Activated naive CD4-positive, alpha-beta T cell (primary cell): Measurements from ENCODE around the gene PRUNE2.
"Not testable (repeated sequence)": the region's sequence is repeated elsewhere in the genome, so short reads cannot be mapped to it uniquely, and the experiment has no call there.

ENCODE experiments used
- DNase-seq, 4 experiments: peaks; one replicate each; lab custom pipeline; 2025; lab: John Stamatoyannopoulos, UW

The PRUNE2 gene

GRCh38 chr9:76594764-76595424 lies 311.0 kb downstream of the PRUNE2 start:
- no peak for DNase-seq

DNA sequence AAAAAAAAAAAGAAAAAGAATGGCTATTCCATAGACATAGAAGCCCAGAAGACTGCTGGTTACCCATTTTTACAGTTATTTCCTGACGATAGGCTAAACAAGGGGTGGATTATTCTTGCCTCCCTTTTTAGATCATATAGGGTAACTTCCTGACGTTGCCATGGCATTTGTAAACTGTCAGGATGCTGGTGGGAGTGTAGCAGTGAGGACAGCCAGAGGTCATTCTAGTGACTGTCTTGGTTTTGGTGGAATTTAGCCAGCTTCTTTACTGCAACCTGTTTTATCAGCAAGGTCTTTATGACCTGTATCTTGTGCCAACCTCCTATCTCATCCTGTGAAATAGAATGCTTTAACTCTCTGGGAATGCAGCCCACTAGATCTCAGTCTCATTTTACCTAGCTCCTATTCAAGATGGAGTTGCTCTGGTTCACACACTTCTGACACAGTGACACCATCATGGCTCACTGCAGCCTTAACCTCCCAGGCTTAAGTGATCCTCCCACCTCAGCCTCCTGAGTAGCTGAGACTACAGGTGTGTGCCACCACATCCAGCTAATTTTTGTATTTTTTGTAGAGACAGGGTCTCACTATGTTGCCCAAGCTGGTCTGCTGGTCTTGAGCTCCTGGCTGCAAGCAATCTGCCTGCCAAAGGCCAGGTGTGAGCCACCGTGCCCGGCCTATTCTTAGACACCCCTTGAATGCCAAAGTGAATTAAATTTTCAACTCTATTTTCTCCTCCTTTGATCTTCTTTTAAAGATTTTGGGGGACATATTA lies 311.8 kb downstream of the PRUNE2 start:
- not testable (repeated sequence) for DNase-seq

DNA sequence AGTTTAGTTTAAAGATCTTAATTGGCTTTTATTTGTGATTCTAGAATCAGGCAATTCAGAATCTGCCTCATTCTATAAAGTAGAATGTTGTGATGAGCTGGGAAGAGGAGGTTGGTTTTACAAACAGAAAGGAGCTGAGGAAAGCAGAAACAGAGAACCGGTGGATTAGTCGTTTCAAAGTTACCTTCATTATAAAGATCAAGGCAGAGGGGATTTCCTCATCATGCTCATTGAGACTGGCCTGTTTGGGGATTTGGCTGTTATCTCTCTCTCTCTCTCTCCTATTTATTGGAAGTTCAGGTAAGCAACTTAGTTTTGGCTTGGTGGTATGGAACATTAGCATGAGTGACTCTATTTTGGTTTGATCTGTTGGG lies 313.0 kb downstream of the PRUNE2 start:
- DNase-seq = no peak

GRCh38 chr9:76592091-76592973 lies 313.6 kb downstream of the PRUNE2 start:
- DNase-seq = no peak

DNA sequence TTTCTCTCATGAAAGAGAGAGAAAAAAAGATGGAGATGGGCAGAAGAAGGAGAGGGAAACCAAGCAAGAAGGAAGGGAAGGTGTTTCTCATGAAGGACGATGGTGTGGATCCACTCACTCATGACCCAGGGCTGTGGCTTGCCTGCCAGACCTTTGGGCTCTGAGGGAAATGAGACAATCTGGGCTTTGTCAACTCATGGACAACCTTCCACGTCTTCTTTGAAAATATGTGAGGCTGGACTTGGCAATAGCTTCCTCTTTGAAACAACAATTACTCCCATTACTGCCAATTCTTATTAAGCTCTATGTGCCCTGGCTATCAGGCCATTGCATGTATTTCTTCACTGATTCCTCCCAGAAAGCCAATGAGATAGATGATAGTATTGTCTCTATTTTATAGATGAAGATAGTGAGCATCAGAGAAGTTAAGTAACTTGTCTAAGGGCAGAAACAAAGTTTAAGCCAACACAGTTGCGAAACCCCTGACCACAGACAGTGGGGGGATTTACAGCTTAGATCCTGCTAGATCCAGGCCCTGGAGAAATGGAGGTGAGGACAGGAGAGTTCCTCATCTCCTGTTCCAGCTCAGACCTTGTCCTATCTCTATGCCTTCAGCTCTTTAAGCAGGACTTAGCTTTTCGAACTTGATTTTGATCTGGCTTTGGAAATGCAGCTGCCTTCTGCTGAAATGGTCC lies 314.5 kb downstream of the PRUNE2 start:
- DNase-seq = no peak

- no peak for DNase-seq
Observed at GRCh38 chr9:76588316-76588715, 317.6 kb downstream of the PRUNE2 start.

DNA sequence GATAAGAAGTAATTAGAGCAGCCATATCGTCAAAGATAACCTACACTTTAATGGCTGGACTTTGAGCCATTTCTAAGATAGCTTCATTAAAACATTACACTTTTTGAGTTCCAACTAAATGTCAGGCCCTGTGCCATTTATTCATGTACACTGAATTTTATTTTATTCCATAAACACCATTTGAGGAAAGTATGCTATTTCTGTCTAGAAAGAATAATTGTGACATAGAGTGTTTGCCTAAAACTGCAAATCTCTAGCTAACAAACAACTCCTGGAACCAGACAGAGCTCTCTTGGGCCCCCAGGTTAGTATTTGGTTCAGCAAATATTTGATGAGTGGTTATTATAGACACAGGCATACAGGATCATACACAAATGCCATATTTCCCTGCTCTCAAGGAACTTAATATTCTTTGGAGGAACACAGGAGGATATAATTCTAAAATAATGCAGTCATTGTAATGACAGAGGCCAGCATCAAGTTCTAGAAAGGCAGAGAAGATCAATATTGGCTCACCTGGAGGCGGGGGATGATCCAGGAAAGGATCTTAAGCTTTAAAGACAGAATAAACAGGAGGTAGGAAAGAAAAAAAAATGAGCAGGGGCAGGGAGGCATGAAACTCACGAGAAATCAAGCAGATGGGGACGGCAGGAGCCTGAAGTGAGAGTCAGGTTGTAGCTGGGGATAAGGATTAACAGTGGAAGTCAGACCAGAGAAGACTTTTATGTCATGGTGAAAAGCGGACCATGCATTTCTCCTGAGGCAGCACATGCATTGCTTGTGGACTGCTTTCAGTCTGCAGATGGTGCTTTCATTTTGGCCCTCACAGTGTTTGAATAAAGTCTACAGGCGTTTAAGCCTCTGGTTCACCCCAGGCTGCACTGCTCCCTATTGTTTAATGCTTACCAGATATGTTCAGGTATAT lies 319.3 kb downstream of the PRUNE2 start:
- no peak for DNase-seq

DNA sequence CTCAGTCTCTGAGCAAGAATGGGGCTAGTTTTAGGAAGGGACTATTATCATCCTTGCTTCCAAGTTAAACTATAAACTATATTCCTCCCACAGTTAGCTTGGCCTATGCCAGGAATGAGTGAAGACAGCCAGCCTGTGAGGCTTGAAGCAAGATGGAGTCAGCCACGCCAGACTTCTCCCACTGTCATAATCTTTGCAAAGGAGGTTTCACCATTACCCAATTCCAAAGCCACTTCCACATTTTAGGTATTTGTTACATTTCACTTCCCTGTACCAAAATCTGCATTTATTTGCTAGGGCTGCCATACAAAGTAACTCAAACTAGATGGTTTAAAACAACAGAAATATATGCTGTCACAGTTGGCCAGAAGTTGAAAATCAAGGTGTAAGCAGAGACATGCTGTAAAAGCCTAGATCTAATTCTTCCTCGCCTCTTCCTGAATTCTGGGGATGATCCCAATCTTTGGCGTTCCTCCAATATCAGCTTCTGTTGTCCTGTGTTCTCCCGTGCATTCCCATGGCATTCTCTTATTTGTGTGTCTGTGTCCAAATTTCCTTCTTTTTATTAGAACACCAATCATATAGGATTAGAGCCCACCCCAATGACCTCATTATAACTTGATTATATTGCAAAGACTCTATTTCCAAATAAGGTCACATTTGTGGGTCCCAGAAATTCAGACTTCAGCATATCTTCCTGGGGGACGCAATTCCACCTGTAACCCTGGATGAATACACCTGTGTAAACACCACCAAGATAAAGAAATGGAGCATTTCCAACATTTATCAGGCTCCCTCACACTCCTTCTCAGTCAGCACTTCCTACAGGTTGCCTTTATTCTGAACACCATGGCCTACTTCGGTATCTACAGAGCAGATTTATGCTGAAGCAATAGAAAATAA lies 320.2 kb downstream of the PRUNE2 start:
- no peak for DNase-seq

GRCh38 chr9:76583256-76583655 lies 322.7 kb downstream of the PRUNE2 start:
- DNase-seq = no peak

- no peak for DNase-seq
Observed at GRCh38 chr9:76581731-76582130, 324.2 kb downstream of the PRUNE2 start.

GRCh38 chr9:76580820-76581219 lies 325.1 kb downstream of the PRUNE2 start:
- DNase-seq = no peak

DNA sequence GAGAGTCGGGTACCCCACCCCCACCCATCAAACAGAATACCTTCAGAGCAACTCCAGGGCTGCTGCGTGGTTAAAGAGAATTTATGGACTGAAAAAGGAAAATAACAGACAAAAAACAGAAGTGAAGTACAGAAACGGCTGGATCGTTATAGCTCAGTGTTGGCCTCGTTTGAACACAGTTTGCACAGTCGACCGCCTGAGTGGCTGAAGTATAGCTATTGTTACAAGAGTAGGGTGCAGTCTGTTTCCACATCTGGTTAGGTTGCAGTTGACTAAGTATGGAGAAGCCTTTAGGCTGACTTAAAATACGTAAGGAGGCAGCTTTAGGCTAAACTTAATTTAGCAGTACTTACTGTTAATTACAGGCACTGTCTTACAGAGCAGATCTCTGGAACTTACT lies 325.7 kb downstream of the PRUNE2 start:
- no peak for DNase-seq

- DNase-seq = no peak
Observed at GRCh38 chr9:76576344-76576743, 329.6 kb downstream of the PRUNE2 start.

- DNase-seq = no peak
Observed at GRCh38 chr9:76575761-76576160, 330.2 kb downstream of the PRUNE2 start.

DNA sequence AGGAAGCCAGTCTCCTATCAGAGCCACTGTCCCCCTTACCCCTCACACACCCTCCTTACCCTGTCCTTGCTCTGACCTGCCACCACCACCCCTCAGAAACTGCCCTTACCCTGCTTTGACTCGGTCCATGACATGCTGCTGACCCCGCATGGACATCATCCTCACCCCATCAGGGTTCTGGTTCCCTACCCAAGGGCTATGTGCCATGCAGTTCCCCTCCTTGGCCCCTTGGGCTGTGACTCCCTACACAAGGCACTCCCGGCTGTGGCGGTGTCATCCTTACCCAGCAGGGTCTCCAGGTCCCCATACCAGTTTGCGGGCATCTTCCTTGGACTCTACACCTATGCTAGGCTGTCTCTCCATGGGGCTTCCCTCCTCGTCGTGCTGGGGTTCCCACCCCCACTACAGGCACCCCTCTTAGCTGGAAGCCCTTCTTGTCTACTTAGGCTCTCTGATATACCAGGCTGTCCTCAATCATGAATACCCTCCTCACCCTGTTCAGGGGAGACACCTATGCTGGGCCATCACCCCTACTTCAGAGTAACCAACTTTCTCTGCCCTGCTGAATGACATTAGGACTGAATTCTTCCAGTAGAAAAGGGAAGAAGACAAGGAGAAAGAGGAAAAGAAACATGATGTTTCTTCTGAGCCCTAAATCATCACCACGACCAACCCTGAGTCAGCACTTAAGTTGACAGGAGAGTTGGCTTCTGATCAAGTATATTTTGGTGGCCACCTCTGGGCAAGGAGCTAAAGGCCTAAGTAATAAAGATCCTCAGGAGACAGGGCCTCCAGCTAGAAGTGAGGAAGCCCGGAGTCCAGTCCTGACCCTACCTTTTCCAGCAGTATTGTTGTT lies 331.8 kb downstream of the PRUNE2 start:
- no peak for DNase-seq

GRCh38 chr9:76573408-76573807 lies 332.5 kb downstream of the PRUNE2 start:
- no peak for DNase-seq

GRCh38 chr9:76572151-76572550 lies 333.8 kb downstream of the PRUNE2 start:
- DNase-seq = no peak

GRCh38 chr9:76571743-76572146 lies 334.2 kb downstream of the PRUNE2 start:
- DNase-seq = no peak

DNA sequence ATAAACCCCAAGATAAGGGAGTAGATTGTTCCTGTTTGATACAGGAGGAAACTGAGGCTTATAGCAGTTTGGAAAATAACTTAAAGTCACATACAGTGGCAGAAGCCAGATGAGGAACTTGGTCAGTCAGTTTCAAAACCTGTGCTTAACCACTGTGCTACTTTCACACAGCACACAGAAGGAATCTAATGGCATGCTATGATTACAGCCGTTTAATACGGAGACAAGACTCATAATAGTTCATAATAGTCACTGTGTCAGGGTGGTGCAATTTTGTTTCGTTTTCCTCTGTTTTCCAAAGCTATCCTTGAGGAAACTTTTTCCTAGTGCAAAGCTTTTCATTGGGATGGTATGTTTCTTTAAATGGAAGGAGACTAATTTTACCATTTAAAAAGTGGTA lies 334.6 kb downstream of the PRUNE2 start:
- no peak for DNase-seq
